IPS-11a (cell line): ENCODE data around the gene HM13.
A peak's percentile ranks its signal among the peaks of the same experiment; 100 is the strongest.
"Not testable (repeated sequence)": the region's sequence is repeated elsewhere in the genome, so short reads cannot be mapped to it uniquely, and the experiment has no call there.

Source experiments
- H3K4me3 ChIP-seq: one replicate; pipeline ENCODE4 v1.5.1; 2013; ENCODE audit warnings: low read depth, low read length, control low read depth

The HM13 gene

GRCh38 chr20:31539636-31540035 is 25.4 kb downstream of the HM13 start:
- H3K4me3 ChIP-seq = not testable (repeated sequence)

GRCh38 chr20:31540406-31540805 is 26.2 kb downstream of the HM13 start:
- H3K4me3 ChIP-seq = no peak overlapping the region

- H3K4me3 ChIP-seq = no peak overlapping the region
Measured at GRCh38 chr20:31542201-31542842, 28.1 kb downstream of the HM13 start.

GRCh38 chr20:31542963-31543362 is 28.7 kb downstream of the HM13 start:
- H3K4me3 ChIP-seq = no peak overlapping the region

GRCh38 chr20:31543966-31544598 is 29.8 kb downstream of the HM13 start:
- H3K4me3 ChIP-seq = no peak overlapping the region

GRCh38 chr20:31544600-31544999 is 30.4 kb downstream of the HM13 start:
- H3K4me3 ChIP-seq = no peak overlapping the region

DNA sequence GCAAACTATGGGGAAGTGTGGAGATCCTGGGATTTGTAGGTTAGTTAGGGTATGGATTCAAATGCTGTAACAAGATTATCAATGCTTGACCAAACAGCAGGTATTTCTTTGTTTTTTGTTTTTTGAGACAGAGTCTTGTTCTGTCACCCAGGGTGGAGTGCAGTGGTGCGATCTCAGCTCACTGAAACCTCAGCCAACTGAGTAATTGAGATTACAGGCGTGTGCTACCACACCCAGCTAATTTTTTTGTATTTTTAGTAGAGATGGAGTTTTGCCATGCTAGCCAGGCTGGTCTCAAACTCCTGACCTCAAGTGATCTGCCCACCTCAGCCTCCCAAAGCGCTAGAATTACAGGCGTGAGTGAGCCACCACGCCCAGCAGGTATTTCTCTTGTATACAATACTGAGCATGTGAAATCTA is 31.4 kb downstream of the HM13 start:
- not testable (repeated sequence) for H3K4me3 ChIP-seq

DNA sequence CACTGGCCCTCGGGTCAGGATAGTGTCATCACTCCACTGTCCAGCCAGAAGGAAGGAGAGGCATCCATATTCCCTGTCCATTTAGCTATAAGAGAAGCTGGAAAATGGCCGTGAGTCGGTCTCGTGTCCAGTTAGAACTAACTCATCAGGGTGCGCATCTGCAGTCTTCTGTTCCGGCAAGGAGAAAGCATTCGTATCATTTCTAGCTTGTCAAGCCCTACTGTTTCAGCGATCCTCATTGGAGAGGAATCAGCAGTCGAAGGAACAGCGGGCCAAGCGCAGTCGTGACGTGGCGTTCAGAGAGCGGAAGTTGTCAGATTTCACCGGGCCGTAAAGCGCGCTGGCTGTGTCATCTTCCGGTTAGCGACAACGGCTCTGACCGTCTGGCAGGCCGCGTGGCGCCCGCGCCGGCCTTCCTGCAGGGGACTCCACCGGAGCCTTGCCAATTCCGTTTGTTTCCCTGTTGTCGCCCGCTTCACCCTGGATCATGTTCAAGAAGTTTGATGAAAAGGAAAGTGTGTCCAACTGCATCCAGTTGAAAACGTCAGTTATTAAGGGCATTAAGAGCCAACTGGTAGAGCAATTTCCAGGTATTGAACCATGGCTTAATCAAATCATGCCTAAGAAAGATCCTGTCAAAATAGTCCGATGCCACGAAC is 32.9 kb downstream of the HM13 start:
- peak overlapping the region; percentile 74 for H3K4me3 ChIP-seq

DNA sequence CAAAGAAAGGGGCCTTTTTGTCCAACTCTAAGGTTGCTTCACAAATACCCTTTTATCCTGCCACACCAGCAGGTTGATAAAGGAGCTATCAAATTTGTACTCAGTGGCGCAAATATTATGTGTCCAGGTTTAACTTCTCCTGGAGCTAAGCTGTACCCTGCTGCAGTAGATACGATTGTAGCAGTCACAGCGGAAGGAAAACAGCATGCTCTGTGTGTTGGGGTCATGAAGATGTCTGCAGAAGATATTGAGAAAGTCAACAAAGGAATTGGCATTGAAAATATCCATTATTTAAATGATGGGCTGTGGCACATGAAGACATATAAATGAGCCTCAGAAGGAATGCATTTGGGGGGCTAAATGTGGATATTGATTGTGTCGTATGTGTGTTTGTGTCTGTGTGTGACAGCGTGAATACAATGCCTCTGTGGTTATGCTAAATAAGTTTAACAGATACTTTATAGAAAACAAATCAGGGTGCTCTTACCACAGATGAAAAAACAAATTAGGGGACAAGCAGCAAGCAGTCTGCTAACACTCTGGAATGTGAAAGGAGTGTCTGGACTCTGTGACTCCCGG is 33.6 kb downstream of the HM13 start:
- H3K4me3 ChIP-seq = peak overlapping the region; percentile 74

DNA sequence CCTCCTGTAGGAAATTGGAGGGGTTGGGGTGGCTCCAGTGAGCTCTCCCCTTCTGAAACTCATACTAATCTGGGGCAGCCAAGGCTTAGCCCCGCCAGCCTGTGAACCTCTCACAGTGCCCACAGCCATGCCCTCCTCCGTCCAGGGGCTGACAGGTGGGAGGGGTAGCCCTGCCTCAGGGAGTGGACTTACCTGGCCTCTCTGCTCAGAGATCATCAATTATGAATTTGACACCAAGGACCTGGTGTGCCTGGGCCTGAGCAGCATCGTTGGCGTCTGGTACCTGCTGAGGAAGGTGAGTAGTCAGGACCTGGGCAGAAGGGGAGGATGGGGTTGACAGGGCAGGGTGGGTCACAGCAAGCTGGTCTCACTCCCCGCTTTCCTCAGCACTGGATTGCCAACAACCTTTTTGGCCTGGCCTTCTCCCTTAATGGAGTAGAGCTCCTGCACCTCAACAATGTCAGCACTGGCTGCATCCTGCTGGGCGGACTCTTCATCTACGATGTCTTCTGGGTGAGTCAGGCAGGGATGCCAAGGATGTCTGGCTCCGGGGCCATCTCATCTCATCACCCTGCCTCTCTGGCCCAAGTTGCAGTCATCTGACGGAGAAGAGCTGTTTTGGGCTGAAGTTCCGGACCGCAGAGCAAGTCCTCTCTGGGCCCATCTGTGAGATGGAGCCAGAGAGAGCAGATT is 34.7 kb downstream of the HM13 start:
- no peak overlapping the region for H3K4me3 ChIP-seq

DNA sequence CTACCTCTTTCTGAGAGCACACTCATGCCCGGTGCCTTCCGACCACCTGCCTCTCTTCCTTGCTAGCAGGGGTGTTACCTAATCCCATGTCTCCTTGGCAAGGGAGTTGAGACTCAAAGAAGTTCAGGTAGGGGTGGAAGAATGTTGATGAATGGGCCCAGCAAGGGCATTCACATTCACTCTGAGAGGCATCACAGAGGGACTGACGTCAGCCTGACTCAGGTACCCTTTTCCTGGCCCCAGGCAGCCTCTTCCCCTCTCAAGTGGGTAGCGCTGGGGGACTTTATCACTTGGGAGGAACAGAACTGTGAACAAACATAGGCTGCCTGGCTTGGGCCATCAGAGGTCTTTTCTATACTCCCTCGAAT is 35.3 kb downstream of the HM13 start:
- H3K4me3 ChIP-seq = no peak overlapping the region

DNA sequence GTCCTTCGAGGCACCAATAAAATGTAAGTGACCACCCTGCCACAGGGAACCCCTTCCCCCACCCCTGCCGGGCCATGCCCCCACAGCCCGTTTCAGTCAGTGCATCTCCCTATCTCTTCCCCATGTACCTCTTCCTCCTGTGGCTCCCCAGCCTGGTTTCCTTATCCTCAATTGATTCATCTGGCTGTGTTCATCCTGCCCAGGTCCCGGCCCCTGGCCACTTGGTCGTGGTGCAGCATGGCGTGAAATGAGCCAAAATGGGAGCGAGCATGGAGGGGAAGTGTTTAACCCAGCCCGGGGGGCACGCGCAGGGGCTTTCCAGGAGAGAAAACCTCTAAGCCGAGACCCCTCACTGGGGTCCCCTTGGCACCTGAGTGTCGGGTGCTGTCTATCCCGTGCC is 35.9 kb downstream of the HM13 start:
- no peak overlapping the region for H3K4me3 ChIP-seq

- H3K4me3 ChIP-seq = no peak overlapping the region
Measured at GRCh38 chr20:31551163-31552081, 37.2 kb downstream of the HM13 start.

- H3K4me3 ChIP-seq = no peak overlapping the region
Measured at GRCh38 chr20:31555203-31555775, 41.0 kb downstream of the HM13 start.

DNA sequence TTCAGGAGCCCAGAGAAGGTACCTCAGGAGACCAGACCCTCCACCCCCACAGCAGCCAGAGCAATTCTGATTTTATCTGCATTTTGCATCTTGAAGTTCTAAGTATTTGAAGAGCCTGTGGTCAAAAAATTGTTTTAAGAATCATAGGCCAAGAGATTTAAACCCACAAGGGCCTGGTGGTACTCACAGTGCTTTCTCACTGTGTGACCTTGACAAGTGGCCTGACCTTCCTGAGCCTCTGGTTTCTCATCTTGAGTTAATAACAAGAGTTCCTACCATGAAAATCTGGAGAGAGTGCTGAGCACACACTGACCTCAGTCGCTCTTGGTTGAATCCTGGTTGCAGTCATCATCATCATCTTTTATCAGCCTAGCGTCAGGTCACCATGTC is 45.5 kb downstream of the HM13 start:
- no peak overlapping the region for H3K4me3 ChIP-seq

DNA sequence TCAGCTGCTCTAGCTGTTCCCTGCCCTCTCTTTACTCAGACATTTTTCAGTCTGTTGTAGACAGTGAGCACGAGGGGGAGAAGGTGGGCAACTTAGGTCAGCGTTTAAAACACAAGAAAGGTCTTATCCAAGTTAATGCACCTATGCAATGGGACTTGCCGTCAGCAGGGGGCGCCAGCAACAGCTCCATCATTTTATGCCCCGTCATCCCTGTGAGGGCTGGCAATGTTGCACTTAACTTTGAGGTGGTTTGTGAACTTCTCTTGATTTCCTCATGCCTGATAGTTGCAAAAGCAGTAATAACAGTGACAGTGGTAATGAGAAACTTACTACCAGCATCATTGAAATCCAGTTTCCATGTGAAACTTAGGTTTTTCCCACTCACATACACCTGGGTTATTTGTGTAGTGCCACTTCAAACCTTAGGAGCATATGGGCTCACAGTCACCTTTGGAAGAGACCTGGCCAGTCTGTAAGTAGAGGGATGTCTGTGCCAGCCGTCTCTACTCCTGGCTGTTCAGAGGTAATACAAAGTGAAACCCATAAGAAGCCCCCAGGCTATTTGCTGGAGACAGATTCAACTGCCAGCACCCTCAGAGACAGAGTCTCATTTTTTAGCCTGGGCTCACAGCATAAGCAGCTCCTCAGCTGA is 46.0 kb downstream of the HM13 start:
- no peak overlapping the region for H3K4me3 ChIP-seq

GRCh38 chr20:31560746-31561598 is 46.7 kb downstream of the HM13 start:
- H3K4me3 ChIP-seq = no peak overlapping the region

GRCh38 chr20:31562241-31562640 is 48.0 kb downstream of the HM13 start:
- H3K4me3 ChIP-seq = no peak overlapping the region

DNA sequence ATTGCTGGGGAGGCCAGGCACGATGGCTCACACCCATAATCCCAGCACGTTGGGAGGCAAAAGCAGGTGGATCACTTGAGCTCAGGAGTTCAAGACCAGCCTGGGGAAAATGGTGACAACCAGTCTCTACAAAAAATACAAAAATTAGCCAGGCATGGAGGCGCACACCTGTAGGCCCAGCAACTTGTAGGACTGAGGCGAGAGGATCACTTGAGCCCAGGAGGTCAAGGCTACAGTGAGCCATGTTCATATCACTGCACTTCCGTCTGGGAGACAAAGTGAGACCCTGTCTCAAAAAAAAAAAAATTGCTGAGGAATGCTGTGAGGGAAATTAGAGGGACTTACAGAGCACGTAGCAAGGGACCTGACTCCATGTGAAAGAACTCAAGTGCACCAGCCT is 50.0 kb downstream of the HM13 start:
- H3K4me3 ChIP-seq = no peak overlapping the region
